GM18907 (cell line): ENCODE data around the gene CCL16.
A peak's percentile ranks its signal among the peaks of the same experiment; 100 is the strongest.
"Not testable (repeated sequence)": the region's sequence is repeated elsewhere in the genome, so short reads cannot be mapped to it uniquely, and the experiment has no call there.

ENCODE experiments used
- ATAC-seq: cut with Tn5 transposase; IDR thresholded peaks from one replicate; pipeline ENCODE4 v1.9.1; 2021; ENCODE audit warnings: mild to moderate bottlenecking, moderate library complexity; ENCODE audit not compliant: unreplicated experiment

The CCL16 gene

GRCh38 chr17:35942588-35943186, 38.6 kb downstream of the CCL16 start:
- ATAC-seq: no peak

- ATAC-seq: not testable (repeated sequence)
Observed at GRCh38 chr17:35938492-35938891, 42.8 kb downstream of the CCL16 start.

- no peak for ATAC-seq
Observed at GRCh38 chr17:35936063-35936462, 45.2 kb downstream of the CCL16 start.

- ATAC-seq: no peak
Observed at GRCh38 chr17:35934760-35935159, 46.5 kb downstream of the CCL16 start.

- no peak for ATAC-seq
Observed at GRCh38 chr17:35932586-35932985, 48.7 kb downstream of the CCL16 start.

GRCh38 chr17:35931794-35932425, 49.4 kb downstream of the CCL16 start:
- ATAC-seq: no peak

- peak; percentile 80 for ATAC-seq
Observed at GRCh38 chr17:35930211-35931065, 50.9 kb downstream of the CCL16 start, which contains the start of gene RDM1. RDM1 (minus strand) TSS chr17:35930773; CDS start chr17:35930727, 46 bp downstream.

GRCh38 chr17:35927714-35928113, 53.6 kb downstream of the CCL16 start:
- no peak for ATAC-seq
